Stimulated activated CD4-positive, alpha-beta T cell treated with anti-CD3 and anti-CD28 coated beads, Interleukin-1b, Interleukin-23, amount 100 ng/mL, for 4 hours (primary cell): Measurements from ENCODE around the gene OR52A1.
"Not testable (repeated sequence)": the region's sequence is repeated elsewhere in the genome, so short reads cannot be mapped to it uniquely, and the experiment has no call there.

ENCODE experiments used
- DNase-seq, 2 donors: peaks; one replicate each; pipeline ENCODE4 v3.0.0-alpha.2; 2020; ENCODE audit warnings: low read depth in 2 of 2

Gene OR52A1

DNA sequence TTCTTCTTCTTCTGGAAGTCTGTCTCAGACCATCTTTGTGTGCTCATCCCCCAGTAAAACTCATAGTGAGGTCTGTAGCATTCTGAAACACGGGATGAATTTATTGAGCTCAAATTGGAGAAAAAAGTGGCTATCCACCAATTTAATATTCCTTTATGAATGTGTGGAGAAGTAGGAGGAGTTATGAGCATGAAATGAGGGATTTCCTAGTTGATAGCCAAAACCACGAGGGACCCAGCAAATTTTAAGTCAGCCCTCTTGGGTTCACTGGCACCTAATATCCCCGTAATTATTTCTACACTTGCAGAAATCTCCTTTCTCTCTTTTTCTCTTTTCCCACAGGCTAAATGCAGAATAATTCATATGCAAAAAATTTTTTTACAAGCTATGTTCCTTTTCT, at the start of gene OR52A1:
Gene OR52A1 (minus strand): TSS at position 101 of the 400 bp plus-strand sequence. CDS start 2,388 bp downstream, outside the sequence.
- DNase-seq = no peak

DNA sequence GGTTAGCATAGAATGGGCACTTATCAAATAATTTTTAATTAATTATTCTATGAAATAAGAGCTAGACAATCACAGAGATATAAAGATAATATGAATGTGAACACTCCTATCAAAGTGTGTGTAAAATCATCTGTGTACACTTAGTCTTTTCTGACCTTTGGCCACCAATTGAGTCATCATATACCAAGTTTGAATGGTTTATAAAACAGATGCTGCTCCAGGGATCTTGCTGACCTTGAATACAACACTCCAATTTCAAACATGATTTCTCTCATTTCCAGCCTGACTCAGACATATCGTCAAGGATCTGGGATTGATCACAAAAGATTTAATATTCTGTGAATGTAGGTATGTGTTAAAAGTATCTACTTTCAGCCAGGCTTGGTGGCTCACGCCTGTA, 48.8 kb upstream of the OR52A1 start:
- no peak for DNase-seq

DNA sequence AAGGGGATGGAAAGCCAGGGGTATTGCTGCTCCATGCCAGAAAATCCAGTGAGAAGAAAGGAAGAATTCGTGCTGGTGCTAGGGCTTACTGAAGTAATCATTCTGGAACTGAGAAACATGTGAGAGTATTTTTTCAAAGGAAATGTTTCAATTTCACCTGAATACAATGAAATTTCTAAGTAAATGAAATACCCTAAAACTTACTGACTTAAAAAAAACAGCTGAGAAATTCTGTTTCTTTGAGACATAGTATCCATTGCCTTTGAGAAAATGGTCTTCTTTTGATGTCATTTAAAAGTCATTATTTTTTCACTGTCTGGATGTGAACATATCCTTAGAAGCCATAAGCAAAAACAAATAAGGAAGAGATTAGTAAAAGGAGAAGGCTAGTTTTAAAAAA, 46.0 kb upstream of the OR52A1 start, which contains the start of gene OR51V1:
Gene OR51V1 (minus strand): TSS at position 101 of the 400 bp plus-strand sequence. CDS start 0 bp downstream, at position 101.
- no peak for DNase-seq

DNA sequence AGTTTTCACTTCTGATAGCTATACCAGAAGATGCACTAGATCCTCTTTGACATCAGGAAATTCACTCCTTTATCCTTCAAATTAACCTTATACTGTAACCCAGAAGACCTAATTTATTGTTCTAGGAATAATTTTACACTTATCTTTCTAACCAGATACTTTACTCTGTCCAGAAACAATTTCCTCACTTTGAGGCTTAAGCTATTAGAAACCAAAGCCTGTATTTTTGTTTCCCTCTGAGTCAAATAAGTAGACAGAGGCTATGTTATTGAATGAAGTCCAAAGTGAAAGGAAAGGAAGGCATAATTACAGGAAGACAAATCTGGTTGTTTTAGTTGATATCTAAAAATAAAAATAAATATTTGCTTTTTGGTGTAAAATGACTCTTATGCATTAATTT, 43.7 kb upstream of the OR52A1 start:
- no peak for DNase-seq

DNA sequence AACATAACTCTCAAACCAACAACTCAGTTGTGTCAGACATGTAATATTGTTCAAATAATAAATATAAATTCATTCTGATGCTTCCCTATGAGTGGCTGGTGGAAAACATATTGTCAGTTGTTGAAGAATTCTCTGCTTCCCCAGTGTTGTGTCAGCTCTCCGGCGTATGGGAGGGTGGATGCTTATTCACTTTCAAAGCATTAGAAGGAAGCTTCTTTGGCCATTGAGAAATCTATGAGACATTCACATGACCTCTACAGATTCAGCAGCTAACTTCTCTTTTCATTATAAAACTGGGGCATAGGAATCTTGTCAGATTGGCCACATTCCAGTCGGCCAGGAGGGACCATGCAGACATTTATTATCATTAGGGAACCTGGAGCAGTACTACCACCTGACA, 43.0 kb upstream of the OR52A1 start:
- no peak for DNase-seq

DNA sequence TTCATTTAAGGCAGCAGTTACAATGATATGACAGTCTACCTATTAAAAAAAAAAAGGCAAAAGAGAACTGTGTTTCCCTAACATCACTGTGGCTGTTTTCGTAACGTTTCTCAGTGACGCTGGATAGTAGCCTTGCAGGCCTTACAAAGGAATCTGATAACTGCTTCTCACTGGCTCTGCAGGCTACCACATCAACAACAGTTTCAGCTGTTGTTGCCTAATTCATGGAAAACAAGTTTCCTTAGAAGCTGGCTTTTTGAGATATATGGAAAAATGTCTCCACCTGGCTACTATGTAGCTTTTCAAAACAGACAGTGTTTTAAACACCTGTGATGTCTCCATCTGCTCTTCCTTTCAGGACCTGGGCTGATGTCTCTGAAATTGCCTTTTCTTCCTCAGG, 42.2 kb upstream of the OR52A1 start:
- no peak for DNase-seq

DNA sequence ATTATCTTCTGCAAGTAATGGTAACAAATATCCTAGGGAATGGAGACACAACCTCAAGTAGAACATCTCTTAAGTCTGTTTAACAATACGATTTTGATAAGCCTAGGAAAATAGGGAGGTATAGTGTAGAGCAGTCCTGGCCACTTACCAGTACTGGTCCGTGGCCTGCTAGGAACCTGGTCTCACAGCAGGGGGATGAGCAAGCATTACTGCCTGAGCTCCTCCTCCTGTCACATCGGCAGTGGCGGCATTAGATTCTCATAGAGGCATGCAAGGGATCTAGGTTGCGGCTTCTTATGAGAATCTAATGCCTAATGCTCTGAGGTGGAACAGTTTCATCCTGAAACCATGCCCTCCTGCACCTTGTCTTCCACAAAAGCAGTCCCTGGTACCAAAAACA, 41.5 kb upstream of the OR52A1 start:
- DNase-seq = no peak

DNA sequence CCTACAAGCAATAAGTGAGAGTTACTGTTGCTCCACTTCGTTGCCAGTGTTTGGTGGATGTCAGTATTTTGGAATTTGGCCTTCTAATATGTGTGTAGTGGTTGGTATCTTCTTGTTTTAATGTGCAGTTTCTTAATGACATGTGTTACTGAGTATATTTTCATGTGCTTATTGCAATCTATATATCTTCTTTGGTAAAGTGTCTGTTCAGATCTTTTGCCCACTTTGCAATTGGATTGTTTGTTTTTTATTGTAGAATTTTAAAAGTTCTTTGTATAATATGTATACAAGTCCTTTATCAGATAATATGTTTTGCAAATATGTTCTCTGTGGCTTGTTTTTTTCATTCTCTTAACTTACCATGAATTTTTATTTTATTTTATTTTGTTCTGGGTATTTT, 38.2 kb upstream of the OR52A1 start:
- DNase-seq = no peak

DNA sequence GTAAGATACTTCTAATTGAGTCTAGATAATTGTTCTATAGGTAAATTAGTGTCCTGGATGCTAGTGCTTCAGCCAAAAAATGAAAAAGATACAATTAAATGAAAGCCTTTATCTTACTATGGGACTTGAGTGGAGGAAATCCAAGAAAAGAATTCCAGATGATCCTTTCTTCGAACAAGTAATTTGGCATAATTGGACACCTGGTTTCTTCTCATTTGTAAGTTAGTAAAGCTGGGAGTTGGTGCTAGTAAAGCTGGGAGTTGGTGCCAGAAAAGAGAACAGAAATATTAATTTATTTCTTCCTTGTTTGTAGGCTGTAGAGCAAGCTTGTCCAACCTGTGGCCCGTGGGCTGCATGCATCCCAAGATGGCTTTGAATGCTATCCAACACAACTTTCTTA, 33.6 kb upstream of the OR52A1 start:
- DNase-seq = no peak

DNA sequence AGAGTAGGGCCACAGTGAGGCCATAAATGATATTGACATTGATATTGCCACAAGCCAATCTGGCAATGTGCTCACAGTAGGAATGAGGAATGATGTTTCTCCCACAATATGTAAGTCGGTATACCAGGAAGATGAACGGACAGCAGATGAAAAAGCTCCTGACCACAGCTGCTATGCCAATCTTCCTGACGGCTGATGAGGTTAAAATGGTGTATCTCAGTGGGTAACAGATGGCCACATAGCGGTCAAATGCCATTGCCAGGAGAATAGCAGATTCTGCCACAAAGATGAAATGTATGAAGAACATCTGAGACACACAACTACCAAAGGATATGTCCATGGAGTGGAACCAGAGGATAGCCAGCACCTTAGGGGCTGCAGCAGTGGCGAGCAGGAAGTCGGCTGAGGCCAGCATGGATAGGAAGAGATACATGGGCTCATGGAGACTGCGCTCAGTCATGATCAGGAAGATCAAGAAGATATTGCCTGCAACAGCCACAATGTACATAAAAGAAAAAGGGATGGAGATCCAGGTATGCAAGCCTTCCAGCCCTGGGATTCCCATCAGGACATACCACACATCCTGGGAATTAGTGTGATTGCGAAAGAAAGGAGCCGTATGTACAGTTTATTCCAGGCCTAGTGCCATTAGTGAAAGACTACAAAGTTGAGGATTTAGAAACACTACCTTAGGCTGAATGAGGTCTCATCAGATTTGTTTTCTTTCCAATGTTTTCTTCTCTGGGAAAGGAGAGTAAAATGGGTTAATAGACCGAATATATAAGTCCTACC, 23.7 kb upstream of the OR52A1 start:
- no peak for DNase-seq

DNA sequence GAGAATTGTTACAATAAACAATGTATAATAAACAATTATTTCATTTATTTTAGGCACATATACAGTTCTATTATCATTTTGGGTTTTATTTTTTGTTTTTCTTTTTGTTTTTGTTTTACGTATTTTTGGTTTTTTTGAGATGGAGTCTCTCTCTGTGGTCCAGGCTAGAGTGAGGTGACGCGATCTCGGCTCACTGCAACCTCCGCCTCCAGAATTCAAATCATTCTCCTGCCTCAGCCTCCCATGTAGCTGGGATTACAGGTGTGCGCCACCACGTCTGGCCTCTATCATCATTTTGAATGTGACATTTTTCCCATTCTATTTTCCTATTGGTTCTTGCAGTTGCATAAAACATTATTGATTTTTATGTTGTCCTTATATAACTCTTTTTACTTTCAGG, 20.4 kb upstream of the OR52A1 start:
- no peak for DNase-seq

DNA sequence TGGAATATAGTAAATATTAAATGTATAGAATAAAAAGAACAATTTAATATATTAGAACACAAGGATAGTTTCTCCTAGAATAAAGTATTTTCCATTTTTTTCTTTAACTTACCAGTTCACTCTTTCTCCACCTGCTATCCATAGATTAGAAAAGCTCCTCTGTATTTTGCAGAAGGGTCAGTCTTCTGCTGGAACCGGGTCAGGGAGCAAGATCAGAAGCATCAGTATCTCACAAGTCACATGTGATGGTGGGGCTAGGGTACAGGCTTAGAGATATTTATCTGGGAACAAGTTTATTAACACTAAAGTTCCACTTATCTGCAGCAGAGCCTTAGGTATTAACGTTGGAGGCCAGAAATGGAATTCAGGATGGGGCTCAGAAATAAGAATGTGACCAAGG, 17.3 kb upstream of the OR52A1 start:
- no peak for DNase-seq

DNA sequence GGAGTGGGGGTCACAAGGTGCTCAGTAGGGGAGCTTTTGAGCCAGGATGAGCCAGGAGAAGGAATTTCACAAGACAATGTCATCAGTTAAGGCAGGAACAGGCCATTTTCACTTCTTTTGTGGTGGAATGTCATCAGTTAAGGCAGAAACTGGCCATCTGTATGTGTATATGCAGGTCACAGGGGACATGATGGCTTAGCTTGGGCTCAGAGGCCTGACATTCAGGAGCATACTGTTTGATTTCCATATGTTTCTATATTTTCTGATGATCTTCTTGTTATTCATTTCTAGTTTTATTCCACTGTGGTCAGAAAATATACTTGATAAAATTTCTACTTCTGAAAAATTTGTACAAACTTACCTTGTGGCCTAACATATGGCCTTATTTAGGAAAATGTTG, 11.3 kb upstream of the OR52A1 start:
- not testable (repeated sequence) for DNase-seq

DNA sequence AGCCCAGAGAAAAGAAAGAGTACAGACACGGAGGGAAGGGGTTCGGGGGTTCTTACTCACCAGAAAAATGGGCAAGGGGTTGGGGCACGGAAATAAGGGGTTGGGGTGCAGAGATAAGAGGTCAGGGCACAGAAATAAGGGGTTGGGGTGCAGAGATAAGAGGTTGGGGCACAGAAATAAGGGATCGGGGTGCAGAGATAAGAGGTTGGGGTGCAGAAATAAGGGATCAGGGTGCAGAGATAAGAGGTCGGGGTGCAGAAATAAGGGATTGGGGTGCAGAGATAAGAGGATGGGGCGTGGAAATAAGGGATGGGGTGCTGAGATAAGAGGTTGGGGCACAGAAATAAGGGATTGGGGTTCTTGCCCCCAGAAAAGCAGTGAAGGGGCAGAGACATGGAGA, 10.2 kb upstream of the OR52A1 start:
- not testable (repeated sequence) for DNase-seq

DNA sequence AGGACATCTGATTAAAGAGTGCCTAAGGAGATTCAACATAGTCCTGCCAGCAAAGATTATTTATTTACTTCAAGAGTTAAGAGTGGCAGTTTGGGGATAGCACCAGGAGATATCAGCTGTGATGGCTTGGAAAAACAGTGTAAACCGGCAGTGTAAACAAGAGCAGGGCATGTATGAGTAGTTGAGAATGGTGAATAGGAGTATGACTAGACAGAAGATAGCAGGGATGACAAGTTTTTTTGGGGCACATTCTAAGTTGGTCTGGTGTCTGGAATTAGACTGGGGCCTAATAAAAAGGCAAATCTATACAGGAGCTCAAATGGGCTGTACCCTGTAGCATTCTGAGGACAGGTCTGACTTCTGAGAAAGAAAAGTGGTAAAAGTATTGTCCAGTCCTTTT, 6.5 kb upstream of the OR52A1 start:
- not testable (repeated sequence) for DNase-seq

DNA sequence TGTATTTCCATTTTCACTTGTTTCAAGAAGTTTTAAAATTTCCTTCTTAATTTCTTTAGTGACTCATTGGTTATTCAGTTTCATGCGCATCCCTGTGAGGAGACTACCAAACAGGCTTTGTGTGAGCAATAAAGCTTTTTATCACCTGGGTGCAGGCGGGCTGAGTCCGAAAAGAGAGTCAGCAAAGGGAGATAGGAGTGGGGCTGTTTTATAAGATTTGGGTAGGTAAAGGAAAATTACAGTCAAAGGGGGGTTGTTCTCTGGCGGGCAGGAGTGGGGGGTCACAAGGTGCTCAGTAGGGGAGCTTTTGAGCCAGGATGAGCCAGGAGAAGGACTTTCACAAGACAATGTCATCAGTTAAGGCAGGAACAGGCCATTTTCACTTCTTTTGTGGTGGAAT, 5.7 kb upstream of the OR52A1 start:
- not testable (repeated sequence) for DNase-seq

DNA sequence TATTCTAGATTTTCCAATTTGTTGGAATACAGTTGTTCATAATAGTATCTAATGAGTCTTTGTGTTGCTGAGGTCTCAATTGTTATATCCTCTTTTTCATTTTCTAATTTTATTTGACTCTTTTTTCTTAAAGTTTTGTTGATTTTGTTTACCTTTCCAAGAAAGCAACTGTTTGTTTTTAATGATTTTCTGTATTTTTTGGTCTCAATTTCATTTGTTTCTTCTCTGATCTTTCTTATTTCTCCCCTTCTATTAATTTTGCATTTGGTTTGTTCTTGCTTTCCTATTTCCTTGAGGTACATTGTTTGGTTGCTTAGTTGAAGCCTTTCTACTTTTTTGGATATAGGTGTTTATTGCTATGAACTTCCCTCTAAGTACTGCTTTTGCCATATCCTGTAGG, 5.2 kb upstream of the OR52A1 start:
- no peak for DNase-seq

DNA sequence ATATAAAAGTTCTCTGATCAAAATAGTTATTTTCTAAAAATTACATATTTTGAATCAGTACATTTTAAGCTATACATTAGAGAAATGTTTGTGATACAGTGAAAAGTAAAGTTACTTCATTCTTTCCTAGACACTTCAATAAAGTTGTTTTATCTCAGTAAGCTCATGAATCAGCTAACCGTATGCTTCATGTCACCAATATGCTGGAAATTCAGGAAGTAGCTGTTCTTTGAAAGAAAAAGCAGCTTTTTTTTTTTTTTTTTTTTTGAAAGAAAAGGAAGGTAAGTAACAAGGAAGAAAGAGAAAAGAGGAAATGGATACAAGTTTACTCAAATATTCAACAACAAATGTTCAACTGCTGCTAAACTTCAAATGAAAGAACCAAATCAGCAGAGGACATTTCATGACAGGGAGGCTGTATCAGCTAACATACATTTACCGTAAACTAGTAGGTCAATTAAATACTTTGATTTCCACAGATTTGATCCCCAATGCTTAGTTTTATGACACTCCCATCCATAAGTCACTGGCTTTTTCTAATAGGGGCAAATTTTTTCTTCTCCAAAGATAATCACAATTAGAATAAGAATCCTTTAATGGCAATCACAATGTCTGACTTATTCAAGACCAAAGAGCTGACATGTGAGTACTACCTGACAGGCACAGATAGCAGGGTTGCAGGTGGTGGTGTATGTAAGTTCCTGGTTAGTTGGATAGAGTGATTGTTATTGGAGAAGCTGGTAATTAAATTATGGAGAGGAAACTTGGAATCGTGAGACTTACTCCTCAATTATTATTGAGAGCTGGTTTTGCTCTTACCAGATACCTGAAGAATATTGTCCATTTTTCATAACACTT, 754 bp downstream of the OR52A1 start:
- DNase-seq = no peak

DNA sequence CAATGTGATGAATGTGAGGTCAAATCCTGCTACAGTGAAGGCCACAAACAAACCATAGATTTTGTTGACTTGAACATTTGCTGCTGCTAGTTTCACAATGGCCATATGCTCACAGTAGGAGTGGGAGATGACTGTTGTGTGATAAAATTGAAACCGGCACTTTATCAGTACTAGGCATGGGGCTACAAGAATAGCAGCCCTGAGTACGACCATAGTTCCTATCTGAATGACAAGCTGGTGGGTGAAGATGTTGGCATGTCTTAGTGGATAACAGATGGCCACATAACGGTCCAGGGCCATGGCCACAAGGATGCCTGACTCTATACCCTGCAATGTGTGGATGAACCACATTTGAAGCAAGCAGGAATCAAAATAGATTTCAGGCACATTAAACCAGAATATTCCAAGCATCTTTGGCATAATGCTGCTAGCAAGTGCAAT, 2.8 kb downstream of the OR52A1 start:
- DNase-seq = no peak

DNA sequence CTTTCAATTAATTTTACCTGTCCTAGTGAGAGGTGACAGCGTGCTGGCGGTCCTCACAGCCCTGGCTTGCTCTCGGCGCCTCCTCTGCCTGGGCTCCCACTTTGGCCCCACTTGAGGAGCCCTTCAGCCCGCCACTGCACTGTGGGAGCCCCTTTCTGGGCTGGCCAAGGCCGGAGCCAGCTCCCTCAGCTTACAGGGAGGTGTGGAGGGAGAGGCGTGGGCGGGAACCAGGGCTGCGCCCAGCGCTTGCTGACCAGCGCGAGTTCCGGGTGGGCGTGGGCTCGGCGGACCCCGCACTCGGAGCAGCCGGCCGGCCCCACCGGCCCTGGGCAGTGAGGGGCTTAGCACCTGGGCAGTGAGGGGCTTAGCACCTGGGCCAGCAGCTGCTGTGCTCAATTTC, 10.4 kb downstream of the OR52A1 start:
- DNase-seq = not testable (repeated sequence)

DNA sequence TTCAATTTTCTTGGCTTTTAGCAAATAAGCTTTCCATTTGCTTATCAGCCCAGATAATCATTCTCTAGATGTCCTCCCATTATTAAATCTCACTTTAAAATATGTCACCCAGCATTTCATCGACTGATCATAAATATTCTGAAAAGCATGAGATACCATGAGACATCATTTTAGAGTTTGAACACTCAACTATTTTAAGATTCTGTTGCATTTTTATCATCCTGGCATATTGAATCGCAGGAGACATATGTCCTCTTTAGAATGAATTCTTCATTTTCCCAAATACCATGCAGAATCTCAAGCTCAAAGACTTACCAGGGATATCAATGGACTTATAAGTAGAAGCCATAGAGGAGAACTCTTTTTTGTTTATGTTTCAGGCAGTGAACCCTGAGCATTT, 16.6 kb downstream of the OR52A1 start, which contains the start of gene OR52A5:
Gene OR52A5 (minus strand): TSS at position 361 of the 400 bp plus-strand sequence. CDS start 5,714 bp downstream, outside the sequence.
- DNase-seq = no peak

DNA sequence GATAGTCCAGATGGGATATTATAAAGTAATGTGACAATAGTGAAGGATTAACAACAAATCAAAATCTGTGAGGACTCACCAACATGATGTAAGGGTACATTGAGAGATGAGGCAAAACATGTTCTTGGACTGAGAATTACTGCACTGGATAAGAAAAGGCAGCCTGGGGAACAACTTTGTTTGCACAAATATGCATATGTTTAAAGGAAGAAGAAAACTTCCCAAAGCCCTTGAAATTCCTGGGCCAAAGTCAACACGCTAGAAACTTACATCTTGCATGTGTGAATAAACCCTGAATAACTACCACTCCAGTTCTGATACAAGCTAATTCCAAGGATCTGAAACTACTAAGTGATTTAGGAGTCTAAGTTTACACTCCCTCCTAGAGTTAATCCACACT, 17.5 kb downstream of the OR52A1 start:
- no peak for DNase-seq

DNA sequence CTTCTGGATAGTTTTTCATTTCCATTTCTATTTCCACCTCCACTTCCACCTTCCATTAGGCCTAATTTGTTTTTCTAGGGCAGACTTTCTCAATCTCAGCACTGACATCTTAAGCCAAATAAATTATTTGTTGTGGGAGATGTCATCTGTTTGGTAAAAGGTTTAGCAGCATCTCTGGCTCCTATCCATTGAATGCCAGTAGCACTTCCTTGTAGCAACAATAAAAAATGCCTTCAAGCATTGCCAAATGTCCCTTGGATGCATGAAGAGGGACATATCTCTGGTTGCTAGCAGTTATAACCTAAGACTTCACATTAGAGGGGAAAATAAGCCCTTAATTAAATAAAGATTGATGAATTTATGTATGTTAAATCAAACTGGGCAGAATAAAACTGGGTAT, 18.3 kb downstream of the OR52A1 start:
- no peak for DNase-seq
